H1 (cell line): ENCODE results near the gene TMEM134.

Experiments used
- CEBPB ChIP-seq: IDR thresholded peaks from 2 replicates; pipeline ENCODE4 v1.6.1; 2012; ENCODE audit warnings: low read depth, low read length
- CHD2 ChIP-seq: IDR thresholded peaks from 2 replicates; pipeline ENCODE4 v1.6.1; 2012; ENCODE audit warnings: low read length, improper control_type of control experiment
- CTCF ChIP-seq, 3 experiments: IDR thresholded peaks; 1 replicate in 2 of 3; 2 replicates in 1 of 3; pipeline versions ENCODE4 v1.5.1 to v1.6.1; 2011; ENCODE audit warnings: low read length in 3 of 3, mild to moderate bottlenecking in 3 of 3, inconsistent platforms in 2 of 3, low read depth in 1 of 3, moderate library complexity in 1 of 3; ENCODE audit not compliant: insufficient read depth in 1 of 3; ENCODE audit errors: control extremely low read depth in 1 of 3
- EZH2 ChIP-seq: fragments of 200-600 bp; sonication (generic); IDR thresholded peaks from 2 replicates; pipeline ENCODE4 v1.7.1; 2012; ENCODE audit warnings: low read depth, mild to moderate bottlenecking, moderate library complexity, low read length, inconsistent platforms; ENCODE audit not compliant: severe bottlenecking
- GTF2F1 ChIP-seq: IDR thresholded peaks from 2 replicates; pipeline ENCODE4 v1.6.1; 2012; ENCODE audit warnings: low read depth, low read length, improper control_type of control experiment, borderline replicate concordance
- POLR2A ChIP-seq, 2 experiments: IDR thresholded peaks; 1 replicate in 1 of 2; 2 replicates in 1 of 2; pipeline ENCODE4 v1.6.1; 2011; ENCODE audit warnings: low read depth in 2 of 2, low read length in 2 of 2, mild to moderate bottlenecking in 2 of 2; ENCODE audit errors: control extremely low read depth in 1 of 2
- POLR2AphosphoS5 ChIP-seq: IDR thresholded peaks from 2 replicates; pipeline ENCODE4 v1.6.1; 2011; ENCODE audit warnings: low read depth, low read length
- RAD21 ChIP-seq, 2 experiments: IDR thresholded peaks in 1 of 2; conservative IDR thresholded peaks in 1 of 2; 2 replicates each; pipeline ENCODE4 v1.6.1; 2011; ENCODE audit warnings: low read depth in 2 of 2, low read length in 2 of 2, improper control_type of control experiment in 1 of 2, inconsistent platforms in 1 of 2, mild to moderate bottlenecking in 1 of 2, moderate library complexity in 1 of 2
- SIN3A ChIP-seq, 2 experiments: IDR thresholded peaks in 1 of 2; conservative IDR thresholded peaks in 1 of 2; 2 replicates each; pipeline ENCODE4 v1.6.1; 2011 to 2012; ENCODE audit warnings: low read length in 2 of 2, improper control_type of control experiment in 1 of 2, low read depth in 1 of 2, mild to moderate bottlenecking in 1 of 2
- SIX5 ChIP-seq: IDR thresholded peaks from 2 replicates; pipeline ENCODE4 v1.6.1; 2011; ENCODE audit warnings: mild to moderate bottlenecking, low read depth, low read length
- TCF12 ChIP-seq: IDR thresholded peaks from 2 replicates; pipeline ENCODE4 v1.6.1; 2011; ENCODE audit warnings: low read depth, mild to moderate bottlenecking, low read length
- ZNF274 ChIP-seq: IDR thresholded peaks from 2 replicates; pipeline ENCODE4 v1.7.0; 2012; ENCODE audit warnings: low read length, borderline replicate concordance; ENCODE audit errors: extremely low read depth
- TF ChIP-seq, protein P1 (sequence below): IDR thresholded peaks from 2 replicates; pipeline ENCODE4 v1.6.1; 2012; ENCODE audit warnings: inconsistent platforms

- TF ChIP-seq SIN3A (conservative IDR thresholded peaks at IDR 0.05 in 1 of 2, IDR thresholded peaks at IDR 0.05 in 1 of 2; ENCODE audit: low read depth in 1 of 2, low read length in 2 of 2) (peak; percentile 59 to 90; a peak in 1 of 4 replicates), RAD21 (IDR thresholded peaks at IDR 0.05 in 1 of 2, conservative IDR thresholded peaks at IDR 0.05 in 1 of 2; ENCODE audit: low read depth in 2 of 2, low read length in 2 of 2) (no peak), POLR2A (IDR thresholded peaks at IDR 0.05; ENCODE audit: control extremely low read depth in 1 of 2, low read depth in 2 of 2, low read length in 2 of 2) (peak in 1 of 2 experiments; percentile 84; a peak in 2 of 3 replicates), CTCF (IDR thresholded peaks at IDR 0.05; ENCODE audit: control extremely low read depth in 1 of 3, insufficient read depth in 1 of 3, low read depth in 1 of 3, low read length in 3 of 3) (no peak), POLR2AphosphoS5 (peak; percentile 48; the same call in 1 of the 2 replicates), ZNF274 (no peak), GTF2F1 (no peak), CEBPB (no peak), SIX5 (no peak), TCF12 (no peak), EZH2 (no peak), CHD2 (no peak)
- TF ChIP-seq, protein P1, sequence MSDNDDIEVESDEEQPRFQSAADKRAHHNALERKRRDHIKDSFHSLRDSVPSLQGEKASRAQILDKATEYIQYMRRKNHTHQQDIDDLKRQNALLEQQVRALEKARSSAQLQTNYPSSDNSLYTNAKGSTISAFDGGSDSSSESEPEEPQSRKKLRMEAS, result peak; percentile 79
Observed at GRCh38 chr11:67508486-67509121, 39.6 kb upstream of the TMEM134 start.
